ENCODE data around the gene DYSF.

DYSF gene

DNA sequence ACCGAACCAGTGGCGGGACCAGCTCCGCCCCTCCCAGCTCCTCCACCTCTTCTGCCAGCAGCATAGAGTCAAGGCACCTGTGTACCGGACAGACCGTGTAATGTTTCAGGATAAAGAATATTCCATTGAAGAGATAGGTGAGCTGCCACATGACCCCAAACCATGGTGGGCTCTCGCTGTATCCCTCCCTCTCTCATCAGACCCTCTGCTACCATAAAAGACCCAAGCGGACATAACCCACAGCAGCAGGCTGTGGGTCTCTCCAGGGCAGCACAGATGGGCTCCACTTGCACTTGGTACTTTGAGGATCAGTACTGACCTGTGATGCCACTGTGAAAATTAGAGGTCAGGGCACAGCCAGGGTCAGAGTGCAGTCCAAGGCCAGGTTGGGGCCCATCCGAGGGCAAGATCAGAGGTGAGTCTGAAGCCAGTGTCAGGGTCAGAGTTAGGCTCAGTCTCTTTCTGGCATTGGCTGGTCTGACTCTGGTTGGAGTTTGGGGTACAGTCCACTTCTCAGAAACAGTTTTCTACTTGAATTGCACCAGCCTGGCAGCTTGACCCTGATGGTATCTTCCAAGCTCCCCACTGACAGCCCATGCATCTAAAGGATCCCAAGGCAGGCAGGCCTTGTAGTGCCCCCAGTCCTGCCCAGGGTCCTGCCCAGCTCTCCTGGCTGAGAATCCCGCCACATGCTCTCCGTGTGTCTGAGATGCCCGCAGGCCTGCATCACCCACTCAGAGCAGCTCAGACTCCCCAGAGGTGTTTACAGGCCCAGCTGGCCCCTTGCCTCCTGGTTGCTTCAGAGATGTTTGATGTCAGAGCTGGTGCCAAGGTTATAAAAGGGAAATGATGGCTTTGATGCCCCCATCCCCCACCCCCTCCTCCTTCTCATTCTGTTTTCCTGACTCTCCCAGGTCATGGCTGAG, 212.1 kb downstream of the DYSF start:
- TF ChIP-seq GATA3 (IDR thresholded peaks at IDR 0.05; ENCODE audit: low read depth, low read length) (no peak), GATA2 (IDR thresholded peaks at IDR 0.05; ENCODE audit: low read depth, low read length) (no peak)

GRCh38 chr2:71666094-71666474, 212.7 kb downstream of the DYSF start:
- TF ChIP-seq GATA2 (IDR thresholded peaks at IDR 0.05; ENCODE audit: low read depth, low read length) (no peak), GATA3 (IDR thresholded peaks at IDR 0.05; ENCODE audit: low read depth, low read length) (no peak)

DNA sequence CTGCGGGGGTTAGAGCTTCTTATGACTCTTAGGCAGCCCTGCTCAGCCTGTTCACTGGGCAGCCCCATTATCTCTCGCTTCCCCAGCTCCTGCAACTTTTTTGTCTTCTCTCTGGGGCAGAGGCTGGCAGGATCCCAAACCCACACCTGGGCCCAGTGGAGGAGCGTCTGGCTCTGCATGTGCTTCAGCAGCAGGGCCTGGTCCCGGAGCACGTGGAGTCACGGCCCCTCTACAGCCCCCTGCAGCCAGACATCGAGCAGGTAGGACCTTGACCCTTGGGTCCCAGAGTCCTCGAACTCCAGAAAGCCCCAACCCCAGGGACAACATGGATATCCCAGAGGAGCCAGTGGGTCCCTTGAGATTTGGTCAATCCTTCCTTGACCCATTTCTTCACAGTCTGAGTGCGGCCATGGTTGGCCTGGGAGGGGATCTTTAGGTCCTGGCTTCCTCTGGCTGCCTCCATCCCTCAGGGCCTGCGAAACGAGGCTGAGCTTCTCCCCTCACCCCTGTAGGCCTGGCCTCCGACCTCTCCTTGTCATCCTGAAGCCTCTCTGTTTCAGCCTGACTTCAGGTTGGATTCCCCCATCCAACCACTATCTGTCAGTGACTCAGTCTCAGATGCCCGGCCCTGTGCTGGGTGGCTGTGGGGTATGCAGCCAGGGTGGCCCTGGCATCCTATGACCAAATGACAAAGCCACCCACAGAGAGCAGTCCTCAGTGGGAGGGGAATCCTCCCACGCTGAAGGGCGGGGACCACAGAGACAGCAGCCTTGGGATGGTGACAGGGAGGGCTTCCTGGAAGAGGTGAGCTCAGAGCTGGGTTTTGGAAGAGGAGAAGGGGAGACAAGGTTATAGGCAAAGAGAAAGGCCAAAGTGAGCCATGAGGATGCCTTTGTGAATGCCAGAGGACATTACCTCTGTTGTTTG, 214.2 kb downstream of the DYSF start:
- TF ChIP-seq GATA3 (IDR thresholded peaks at IDR 0.05; ENCODE audit: low read depth, low read length) (no peak), GATA2 (IDR thresholded peaks at IDR 0.05; ENCODE audit: low read depth, low read length) (no peak)

DNA sequence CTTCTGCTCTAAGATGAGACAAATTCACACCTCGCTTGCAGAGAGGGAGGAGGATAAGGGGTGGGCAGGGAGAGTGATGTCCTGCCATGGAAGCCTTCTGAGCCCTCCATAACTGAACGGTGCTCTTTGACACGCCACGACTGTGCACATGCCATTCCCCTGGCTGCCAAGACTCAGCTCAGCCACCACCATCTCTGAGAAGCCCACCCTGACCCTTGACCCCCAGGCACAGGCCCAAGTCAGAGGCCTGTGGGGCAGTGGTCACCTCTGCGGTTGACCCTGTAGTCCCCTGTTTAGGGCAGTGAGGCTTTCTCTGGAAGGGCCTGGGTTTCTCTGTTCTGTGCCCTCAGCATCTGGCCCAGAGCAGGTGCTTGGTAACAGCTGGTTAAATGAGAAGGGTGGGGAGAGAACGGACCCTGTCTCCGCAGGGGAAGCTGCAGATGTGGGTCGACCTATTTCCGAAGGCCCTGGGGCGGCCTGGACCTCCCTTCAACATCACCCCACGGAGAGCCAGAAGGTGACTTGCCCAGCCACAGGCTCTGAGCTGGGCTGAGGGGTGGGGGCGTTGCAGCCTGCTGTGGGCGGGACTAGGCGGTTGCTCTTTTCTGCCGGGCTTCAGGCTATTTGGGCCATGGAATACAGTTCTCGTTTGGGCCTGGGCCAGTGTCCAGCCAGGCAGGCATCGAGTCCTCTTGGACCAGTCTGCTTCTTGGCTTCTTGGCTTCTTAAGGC, 215.1 kb downstream of the DYSF start:
- TF ChIP-seq GATA2 (IDR thresholded peaks at IDR 0.05; ENCODE audit: low read depth, low read length) (no peak), GATA3 (IDR thresholded peaks at IDR 0.05; ENCODE audit: low read depth, low read length) (no peak)

- TF ChIP-seq GATA2 (IDR thresholded peaks at IDR 0.05; ENCODE audit: low read depth, low read length): no peak
- no peak for TF ChIP-seq GATA3 (IDR thresholded peaks at IDR 0.05; ENCODE audit: low read depth, low read length)
Measured at GRCh38 chr2:71669058-71669456, 215.7 kb downstream of the DYSF start.

- TF ChIP-seq GATA2 (IDR thresholded peaks at IDR 0.05; ENCODE audit: low read depth, low read length): no peak
- TF ChIP-seq GATA3 (IDR thresholded peaks at IDR 0.05; ENCODE audit: low read depth, low read length): no peak
Measured at GRCh38 chr2:71669628-71670429, 216.5 kb downstream of the DYSF start.

- TF ChIP-seq GATA3 (IDR thresholded peaks at IDR 0.05; ENCODE audit: low read depth, low read length) (no peak), GATA2 (IDR thresholded peaks at IDR 0.05; ENCODE audit: low read depth, low read length) (no peak)
Measured at GRCh38 chr2:71670430-71670795, 217.1 kb downstream of the DYSF start.

GRCh38 chr2:71671203-71671854, 218.0 kb downstream of the DYSF start:
- no peak for TF ChIP-seq GATA2 (IDR thresholded peaks at IDR 0.05; ENCODE audit: low read depth, low read length)
- no peak for TF ChIP-seq GATA3 (IDR thresholded peaks at IDR 0.05; ENCODE audit: low read depth, low read length)

DNA sequence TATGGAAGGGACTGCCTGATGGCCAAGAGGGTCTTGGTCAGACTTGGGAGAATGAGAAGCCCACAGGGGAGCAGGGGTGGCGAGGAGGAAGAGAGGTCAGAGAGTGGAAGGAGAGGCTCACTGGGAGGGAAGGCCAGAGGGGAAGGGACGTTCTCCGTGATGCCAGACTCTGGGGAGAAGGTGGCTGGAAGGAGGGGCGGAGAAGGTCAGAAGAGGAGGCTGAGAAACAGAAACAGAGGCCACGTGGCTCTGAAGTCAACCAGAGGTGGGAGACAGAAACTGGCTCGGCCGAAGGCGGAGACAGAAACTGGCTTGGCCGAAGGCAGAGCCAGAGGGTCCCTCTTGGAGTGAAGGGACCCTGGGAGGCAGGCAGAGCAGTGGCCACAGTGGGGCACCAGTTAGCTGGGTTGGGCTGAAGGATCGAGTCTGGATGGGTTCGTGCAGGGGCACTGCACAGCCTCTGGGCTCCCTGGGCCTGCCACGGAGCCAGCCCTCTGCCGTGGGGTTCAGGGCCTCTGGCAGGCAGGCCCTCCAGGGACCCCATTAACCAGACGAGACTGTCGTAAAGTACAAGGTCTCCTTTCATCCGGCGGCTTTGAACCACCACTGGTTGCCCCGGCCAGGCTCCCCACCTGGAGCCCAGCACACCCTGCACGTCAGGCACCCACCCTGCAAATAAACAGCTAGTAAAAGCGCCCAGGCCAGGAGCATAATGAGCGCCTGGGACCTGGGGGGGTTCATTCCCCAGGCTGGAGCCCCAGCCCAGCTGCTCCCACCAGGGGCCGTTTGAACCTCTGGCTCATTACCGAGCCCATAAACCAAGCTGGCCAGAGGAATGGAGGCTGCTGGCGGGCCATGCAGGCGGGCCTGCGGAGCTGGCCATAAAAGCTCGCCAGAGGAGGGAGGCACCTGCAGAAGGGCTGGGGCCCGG, 218.8 kb downstream of the DYSF start:
- no peak for TF ChIP-seq GATA2 (IDR thresholded peaks at IDR 0.05; ENCODE audit: low read depth, low read length)
- TF ChIP-seq GATA3 (IDR thresholded peaks at IDR 0.05; ENCODE audit: low read depth, low read length): no peak

DNA sequence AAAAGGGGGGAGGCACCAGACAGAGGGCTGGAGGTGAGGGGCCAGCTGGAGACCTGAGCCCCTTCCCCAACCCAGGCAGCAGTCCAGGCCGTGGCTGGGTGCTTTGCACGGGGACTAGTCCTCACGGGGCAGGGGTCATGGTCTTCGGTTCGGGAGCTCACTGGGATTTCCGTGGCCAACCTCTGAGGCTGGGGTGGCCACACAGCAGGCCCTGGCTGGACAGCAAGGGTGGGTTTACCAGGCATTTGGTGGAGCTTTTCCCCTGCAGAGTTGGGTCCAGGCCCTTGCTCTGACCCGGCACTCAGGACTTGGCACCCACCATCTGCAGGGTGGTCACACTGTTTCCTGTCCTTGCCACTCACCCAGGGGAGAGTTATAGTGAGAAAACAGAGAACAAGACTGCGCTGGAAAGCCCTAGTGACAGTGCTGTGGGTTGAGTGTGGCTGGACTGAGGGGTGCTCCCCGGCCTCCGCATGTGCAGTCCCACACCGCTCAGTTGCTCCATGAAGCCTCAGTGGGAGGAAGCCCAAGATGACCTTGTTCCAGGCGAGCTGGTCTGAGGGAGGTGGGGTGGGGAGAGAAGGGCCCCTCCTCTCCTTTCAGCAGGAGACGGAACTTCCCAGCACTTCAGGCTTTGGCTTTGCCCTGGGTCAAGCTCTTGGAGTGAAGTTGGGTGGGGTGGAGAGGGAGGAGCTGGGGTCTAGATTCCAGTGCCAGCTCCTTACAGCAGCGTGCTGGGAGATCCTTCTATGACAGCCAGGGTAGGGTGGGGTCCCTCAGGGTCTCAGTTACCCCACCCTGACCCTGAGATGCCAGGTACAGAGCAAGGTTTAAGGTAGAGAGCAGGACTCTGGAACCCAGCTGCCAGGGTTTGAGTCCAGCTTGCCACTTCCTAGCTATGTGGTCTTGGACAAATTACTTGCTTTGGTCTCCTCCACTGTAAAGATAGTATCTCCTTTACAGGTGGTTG, 219.8 kb downstream of the DYSF start:
- TF ChIP-seq GATA3 (IDR thresholded peaks at IDR 0.05; ENCODE audit: low read depth, low read length): no peak
- no peak for TF ChIP-seq GATA2 (IDR thresholded peaks at IDR 0.05; ENCODE audit: low read depth, low read length)

Measured in SH-SY5Y (cell line).